OCI-LY1 (cell line): Measurements from ENCODE around the gene C2CD3.

Experiments
- EZH2 ChIP-seq: fragments of 200-600 bp; sonication (generic), shearing (Covaris generic); IDR thresholded peaks from 2 replicates; pipeline ENCODE4 v1.8.0; 2017; ENCODE audit warnings: borderline replicate concordance, mixed run types, mild to moderate bottlenecking, antibody characterized with exemption, low read length, moderate library complexity, mixed read lengths
- TF ChIP-seq, protein P1 (sequence below): fragments of 200-600 bp; sonication (generic), shearing (Covaris generic); IDR thresholded peaks from 2 replicates; pipeline ENCODE4 v1.5.1; 2017; ENCODE audit warnings: mild to moderate bottlenecking, antibody characterized with exemption, low read length, moderate library complexity, mixed read lengths

DNA sequence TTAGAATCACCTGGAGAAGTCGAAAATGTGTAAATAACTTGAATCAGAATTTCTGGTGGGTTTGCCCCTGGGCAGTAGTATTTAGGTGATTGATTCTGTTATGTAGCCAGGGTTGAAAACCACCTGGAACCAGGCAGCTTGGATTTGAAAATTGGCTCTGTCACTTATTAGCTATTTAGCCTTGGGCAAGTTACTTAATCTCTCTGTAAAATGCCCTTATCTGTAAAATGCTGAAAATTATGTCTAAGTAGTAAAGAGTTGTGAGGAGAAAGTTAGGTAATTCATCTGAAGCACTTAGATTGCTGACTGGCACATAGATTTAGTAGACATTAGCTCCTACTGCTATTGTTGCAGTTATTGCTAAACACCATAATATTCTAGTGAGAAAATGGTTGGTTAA, 49.6 kb upstream of the C2CD3 start:
- TF ChIP-seq EZH2, result no peak
- TF ChIP-seq, protein P1, sequence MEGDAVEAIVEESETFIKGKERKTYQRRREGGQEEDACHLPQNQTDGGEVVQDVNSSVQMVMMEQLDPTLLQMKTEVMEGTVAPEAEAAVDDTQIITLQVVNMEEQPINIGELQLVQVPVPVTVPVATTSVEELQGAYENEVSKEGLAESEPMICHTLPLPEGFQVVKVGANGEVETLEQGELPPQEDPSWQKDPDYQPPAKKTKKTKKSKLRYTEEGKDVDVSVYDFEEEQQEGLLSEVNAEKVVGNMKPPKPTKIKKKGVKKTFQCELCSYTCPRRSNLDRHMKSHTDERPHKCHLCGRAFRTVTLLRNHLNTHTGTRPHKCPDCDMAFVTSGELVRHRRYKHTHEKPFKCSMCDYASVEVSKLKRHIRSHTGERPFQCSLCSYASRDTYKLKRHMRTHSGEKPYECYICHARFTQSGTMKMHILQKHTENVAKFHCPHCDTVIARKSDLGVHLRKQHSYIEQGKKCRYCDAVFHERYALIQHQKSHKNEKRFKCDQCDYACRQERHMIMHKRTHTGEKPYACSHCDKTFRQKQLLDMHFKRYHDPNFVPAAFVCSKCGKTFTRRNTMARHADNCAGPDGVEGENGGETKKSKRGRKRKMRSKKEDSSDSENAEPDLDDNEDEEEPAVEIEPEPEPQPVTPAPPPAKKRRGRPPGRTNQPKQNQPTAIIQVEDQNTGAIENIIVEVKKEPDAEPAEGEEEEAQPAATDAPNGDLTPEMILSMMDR, result no peak
